Large intestine (tissue), 3 donors: ENCODE data around the gene ADSS1. TPM values are rescaled to one million over a fixed set of nuclear protein-coding genes. Genes with fewer than 3 reads are reported as not detected.
A peak's percentile ranks its signal among the peaks of the same experiment; 100 is the strongest.

Experiments
- DNase-seq, 2 donors: peaks; one replicate each; pipeline versions ENCODE4 v3.0.0 to v3.0.0-alpha.2; 2013
- H3K27ac ChIP-seq: one replicate; pipeline ENCODE4 v1.5.1; 2013; ENCODE audit warnings: low read length
- H3K27me3 ChIP-seq: 2 replicates; pipeline ENCODE4 v1.6.1; 2013; ENCODE audit warnings: low read length; ENCODE audit not compliant: control insufficient read depth, insufficient read depth
- H3K36me3 ChIP-seq: 2 replicates; pipeline ENCODE4 v1.6.1; 2013; ENCODE audit warnings: low read length; ENCODE audit not compliant: control insufficient read depth, insufficient read depth
- H3K4me1 ChIP-seq: one replicate; pipeline ENCODE4 v1.6.1; 2013; ENCODE audit warnings: low read length; ENCODE audit not compliant: control insufficient read depth, insufficient read depth
- H3K4me3 ChIP-seq: one replicate; pipeline ENCODE4 v1.5.1; 2013; ENCODE audit warnings: low read length
- H3K9me3 ChIP-seq: one replicate; pipeline ENCODE4 v1.6.1; 2013; ENCODE audit warnings: mild to moderate bottlenecking, low read depth, low read length, moderate library complexity; ENCODE audit not compliant: control insufficient read depth
- WGBS: methylation state at CpG from one replicate; pipeline ENCODE4 v1.1.5; 2013; ENCODE audit warnings: low lambda C conversion rate; ENCODE audit not compliant: insufficient coverage; 5-methylcytosine and 5-hydroxymethylcytosine counted together
- polyA plus RNA-seq: library from polyadenylated mRNA; unstranded; fragments of 120-200 nt; gene quantifications from one replicate; pipeline ENCODE4 v1.2.1, GENCODE V29; 2013

The ADSS1 gene
- polyA plus RNA-seq, 1 donor, result 6.3 TPM

DNA sequence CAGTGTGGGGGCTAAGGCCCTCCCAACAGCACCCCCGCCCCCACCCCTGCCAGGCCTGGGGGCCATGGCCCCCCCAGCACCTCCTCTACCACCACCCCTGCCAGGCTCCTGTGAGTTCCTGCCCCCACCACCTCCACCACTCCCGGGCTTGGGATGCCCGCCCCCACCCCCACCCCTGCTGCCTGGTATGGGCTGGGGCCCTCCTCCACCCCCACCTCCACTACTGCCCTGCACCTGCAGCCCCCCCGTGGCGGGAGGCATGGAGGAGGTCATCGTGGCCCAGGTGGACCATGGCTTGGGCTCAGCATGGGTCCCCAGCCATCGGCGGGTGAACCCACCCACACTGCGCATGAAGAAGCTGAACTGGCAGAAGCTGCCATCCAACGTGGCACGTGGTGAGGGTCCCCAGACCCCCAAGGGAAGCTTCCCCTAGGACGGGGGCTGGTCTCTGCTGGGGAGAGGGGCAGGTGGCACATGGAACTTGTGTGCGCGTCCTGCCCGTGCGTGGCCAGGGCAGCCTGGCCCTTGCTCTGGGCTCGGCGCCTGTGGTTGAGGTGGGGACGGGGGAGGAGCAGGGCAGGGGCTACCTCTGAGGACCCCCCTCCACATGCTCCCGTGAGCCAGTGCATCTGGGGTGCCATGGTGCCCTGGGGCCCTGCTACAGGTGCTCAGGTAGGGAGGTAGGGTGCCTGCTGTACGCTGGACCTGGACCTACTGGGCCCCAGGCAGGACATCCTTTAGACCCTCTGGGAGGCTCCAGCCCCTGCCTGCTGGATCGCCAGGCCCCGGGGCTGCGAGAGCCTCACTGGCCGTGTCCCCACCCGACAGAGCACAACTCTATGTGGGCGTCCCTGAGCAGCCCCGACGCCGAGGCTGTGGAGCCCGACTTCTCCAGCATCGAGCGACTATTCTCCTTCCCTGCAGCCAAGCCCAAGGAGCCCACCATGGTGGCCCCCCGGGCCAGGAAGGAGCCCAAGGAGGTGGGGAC, 16.1 kb upstream of the ADSS1 start:
- Histone ChIP-seq H3K27me3 (no peaks in the 10 kb centered on the region), H3K27ac (no peak overlapping the region), H3K36me3 (peaks cover 75% of the 10 kb centered on the region), H3K4me1 (no peaks in the 10 kb centered on the region), H3K9me3 (peaks cover 7% of the 10 kb centered on the region), H3K4me3 (no peak overlapping the region)
- no peak for DNase-seq
- WGBS, result no CpG with 5 or more reads among the region's 34 CpGs

GRCh38 chr14:104708606-104709268, 15.3 kb upstream of the ADSS1 start:
- Histone ChIP-seq H3K27ac (no peak overlapping the region), H3K27me3 (no peaks in the 10 kb centered on the region), H3K4me3 (no peak overlapping the region), H3K36me3 (peaks cover 75% of the 10 kb centered on the region), H3K9me3 (peaks cover 5% of the 10 kb centered on the region), H3K4me1 (no peaks in the 10 kb centered on the region)
- no CpG with 5 or more reads among the region's 20 CpGs for WGBS
- peak; percentile 50 to 51 for DNase-seq

DNA sequence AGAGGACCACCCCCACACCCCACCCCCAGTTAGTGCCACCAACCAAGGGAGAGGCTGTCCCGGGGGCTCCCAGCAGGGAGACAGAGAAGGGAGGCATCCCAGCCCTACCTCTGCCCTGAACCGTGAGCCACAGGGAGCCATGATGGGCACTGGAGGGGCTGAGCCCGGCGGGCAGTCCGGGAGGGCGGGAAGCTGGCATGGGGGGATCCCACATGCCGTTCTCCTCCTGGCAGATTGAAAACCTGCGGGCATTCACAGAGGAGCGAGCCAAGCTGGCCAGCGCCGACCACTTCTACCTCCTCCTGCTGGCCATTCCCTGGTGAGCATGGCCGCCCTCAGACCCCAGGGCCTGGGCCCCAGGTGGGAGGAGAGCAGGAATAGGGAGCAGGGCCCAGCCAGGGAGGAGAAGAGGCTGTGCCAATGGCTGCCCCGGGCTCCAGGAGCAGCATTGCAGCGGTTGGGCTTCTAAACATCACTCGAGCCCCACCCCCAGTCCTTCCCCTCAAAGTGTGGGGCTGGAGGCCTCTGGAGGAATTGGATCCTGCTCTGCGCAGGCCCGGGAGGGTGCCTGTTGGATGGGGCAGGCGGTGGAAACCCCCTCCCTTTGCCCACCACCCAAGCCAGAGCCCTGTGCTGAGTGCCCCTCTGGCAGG, 14.5 kb upstream of the ADSS1 start:
- H3K27me3 ChIP-seq, result no peaks in the 10 kb centered on the region
- no peak for DNase-seq
- peaks cover 75% of the 10 kb centered on the region for H3K36me3 ChIP-seq
- no peaks in the 10 kb centered on the region for H3K4me1 ChIP-seq
- no peak overlapping the region for H3K27ac ChIP-seq
- WGBS, result no CpG with 5 or more reads among the region's 18 CpGs
- H3K4me3 ChIP-seq, result no peak overlapping the region
- no peaks in the 10 kb centered on the region for H3K9me3 ChIP-seq

- Histone ChIP-seq H3K9me3 (peaks cover 2% of the 10 kb centered on the region), H3K27me3 (no peaks in the 10 kb centered on the region), H3K4me3 (no peak overlapping the region), H3K4me1 (no peaks in the 10 kb centered on the region), H3K27ac (no peak overlapping the region), H3K36me3 (peaks cover 78% of the 10 kb centered on the region)
- DNase-seq, result no peak
- WGBS, result no CpG with 5 or more reads among the region's 34 CpGs
Observed at GRCh38 chr14:104710071-104710735, 13.8 kb upstream of the ADSS1 start.

DNA sequence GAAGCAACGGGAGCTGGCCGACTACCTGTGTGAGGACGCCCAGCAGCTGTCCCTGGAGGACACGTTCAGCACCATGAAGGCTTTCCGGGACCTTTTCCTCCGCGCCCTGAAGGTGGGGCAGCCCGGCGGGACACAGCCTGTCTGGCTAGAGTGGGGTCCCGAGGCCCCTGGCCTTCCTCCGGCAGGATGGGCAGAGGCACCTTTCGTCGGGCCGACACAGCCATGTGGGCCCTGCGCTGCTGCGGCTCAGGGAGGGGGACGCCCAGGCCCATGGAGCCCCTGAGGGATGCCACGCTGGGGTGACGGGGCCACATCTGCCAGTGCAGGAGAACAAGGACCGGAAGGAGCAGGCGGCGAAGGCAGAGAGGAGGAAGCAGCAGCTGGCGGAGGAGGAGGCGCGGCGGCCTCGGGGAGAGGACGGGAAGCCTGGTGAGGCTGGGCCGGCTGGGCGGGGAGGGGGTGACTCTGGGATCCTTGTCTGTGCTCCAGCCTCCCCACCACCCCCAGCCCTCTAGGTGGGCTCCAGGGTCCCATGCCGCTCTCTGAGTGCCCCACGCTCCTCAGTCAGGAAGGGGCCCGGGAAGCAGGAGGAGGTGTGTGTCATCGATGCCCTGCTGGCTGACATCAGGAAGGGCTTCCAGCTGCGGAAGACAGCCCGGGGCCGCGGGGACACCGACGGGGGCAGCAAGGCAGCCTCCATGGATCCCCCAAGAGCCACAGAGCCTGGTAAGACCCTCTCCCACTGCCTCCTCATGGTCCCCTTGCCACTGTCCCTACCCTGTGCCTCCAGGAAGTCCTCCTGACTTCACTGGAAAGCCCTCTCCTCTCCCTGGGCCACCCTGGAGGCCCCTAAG, 10.9 kb upstream of the ADSS1 start:
- Histone ChIP-seq H3K4me3 (no peak overlapping the region), H3K36me3 (peaks cover 78% of the 10 kb centered on the region), H3K27me3 (no peaks in the 10 kb centered on the region), H3K9me3 (peaks cover 2% of the 10 kb centered on the region), H3K4me1 (no peaks in the 10 kb centered on the region), H3K27ac (no peak overlapping the region)
- no peak for DNase-seq
- WGBS, result no CpG with 5 or more reads among the region's 40 CpGs

DNA sequence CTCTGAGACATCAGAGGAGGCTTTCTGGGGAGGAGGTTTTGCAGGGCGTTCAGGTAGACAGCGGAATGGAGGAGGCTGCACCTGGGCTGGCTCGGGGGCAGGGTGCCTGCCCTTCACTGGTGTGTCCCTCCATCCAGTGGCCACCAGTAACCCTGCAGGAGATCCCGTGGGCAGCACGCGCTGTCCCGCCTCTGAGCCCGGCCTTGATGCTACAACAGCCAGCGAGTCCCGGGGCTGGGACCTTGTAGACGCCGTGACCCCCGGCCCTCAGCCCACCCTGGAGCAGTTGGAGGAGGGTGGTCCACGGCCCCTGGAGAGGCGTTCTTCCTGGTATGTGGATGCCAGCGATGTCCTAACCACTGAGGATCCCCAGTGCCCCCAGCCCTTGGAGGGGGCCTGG, 10.0 kb upstream of the ADSS1 start:
- H3K27me3 ChIP-seq, result no peaks in the 10 kb centered on the region
- H3K36me3 ChIP-seq, result peaks cover 81% of the 10 kb centered on the region
- H3K9me3 ChIP-seq, result peaks cover 2% of the 10 kb centered on the region
- no peaks in the 10 kb centered on the region for H3K4me1 ChIP-seq
- DNase-seq, result no peak
- no CpG with 5 or more reads among the region's 16 CpGs for WGBS
- no peak overlapping the region for H3K27ac ChIP-seq
- H3K4me3 ChIP-seq, result no peak overlapping the region

DNA sequence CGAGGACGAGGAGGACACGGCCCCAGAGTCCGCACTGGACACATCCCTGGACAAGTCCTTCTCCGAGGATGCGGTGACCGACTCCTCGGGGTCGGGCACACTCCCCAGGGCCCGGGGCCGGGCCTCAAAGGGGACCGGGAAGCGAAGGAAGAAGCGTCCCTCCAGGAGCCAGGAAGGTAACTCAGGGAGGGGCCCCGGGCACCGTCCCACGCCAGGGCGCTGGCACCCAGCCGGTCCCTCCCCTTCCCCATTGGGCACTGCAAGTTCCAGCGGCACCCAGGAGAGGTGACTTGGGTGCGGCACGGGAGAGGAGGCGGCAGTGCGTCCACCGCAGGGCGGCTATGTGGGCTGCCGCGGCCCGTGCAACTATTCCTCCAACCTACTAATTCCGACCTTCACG, 9.3 kb upstream of the ADSS1 start:
- no CpG with 5 or more reads among the region's 31 CpGs for WGBS
- Histone ChIP-seq H3K4me3 (no peak overlapping the region), H3K27ac (no peak overlapping the region), H3K27me3 (no peaks in the 10 kb centered on the region), H3K9me3 (peaks cover 2% of the 10 kb centered on the region), H3K4me1 (no peaks in the 10 kb centered on the region), H3K36me3 (peaks cover 78% of the 10 kb centered on the region)
- DNase-seq, result no peak

- Histone ChIP-seq H3K27me3 (no peaks in the 10 kb centered on the region), H3K36me3 (peaks cover 71% of the 10 kb centered on the region), H3K27ac (no peak overlapping the region), H3K9me3 (peaks cover 2% of the 10 kb centered on the region), H3K4me3 (no peak overlapping the region), H3K4me1 (no peaks in the 10 kb centered on the region)
- WGBS, result no CpG with 5 or more reads among the region's 18 CpGs
- no peak for DNase-seq
Observed at GRCh38 chr14:104715416-104715815, 8.6 kb upstream of the ADSS1 start.

GRCh38 chr14:104715871-104716270, 8.2 kb upstream of the ADSS1 start:
- Histone ChIP-seq H3K27ac (no peak overlapping the region), H3K27me3 (no peaks in the 10 kb centered on the region), H3K9me3 (peaks cover 2% of the 10 kb centered on the region), H3K4me1 (no peaks in the 10 kb centered on the region), H3K36me3 (peaks cover 66% of the 10 kb centered on the region), H3K4me3 (no peak overlapping the region)
- no peak for DNase-seq
- WGBS, result no CpG with 5 or more reads among the region's 12 CpGs
